ENCODE data around the gene EN2.

EN2 gene

GRCh38 chr7:155513543-155514285, 55.8 kb downstream of the EN2 start:
- CTCF ChIA-PET = interaction anchor here (1.7 kb wide), 1 partner anchor 9 kb away, joined by 3 read pairs; no protein-coding TSS in a partner anchor
- POLR2A ChIA-PET = interaction anchor here (1.1 kb wide), 1 partner anchor 57 kb away, joined by 3 read pairs; no protein-coding TSS in a partner anchor
- no peak for TF ChIP-seq ZNF384 (IDR thresholded peaks at IDR 0.05)
- no peak for TF ChIP-seq ELF4 (IDR thresholded peaks at IDR 0.05)
- TF ChIP-seq FOXA1 (IDR thresholded peaks at IDR 0.05) = no peak
- TF ChIP-seq CTBP1 (IDR thresholded peaks at IDR 0.05; ENCODE audit: borderline replicate concordance) = no peak
- TF ChIP-seq SUZ12 (IDR thresholded peaks at IDR 0.05) = no peak
- no peak for TF ChIP-seq NFRKB (IDR thresholded peaks at IDR 0.05)
- TF ChIP-seq LEF1 (IDR thresholded peaks at IDR 0.05; ENCODE audit: borderline replicate concordance) = no peak
- TF ChIP-seq HDGF (IDR thresholded peaks at IDR 0.05; ENCODE audit: borderline replicate concordance) = no peak
- no peak for TF ChIP-seq ARNT (IDR thresholded peaks at IDR 0.05)
- no peak for TF ChIP-seq PKNOX1 (IDR thresholded peaks at IDR 0.05)
- TF ChIP-seq BHLHE40 (IDR thresholded peaks at IDR 0.05; ENCODE audit: borderline replicate concordance) = no peak
- DNase-seq (ENCODE audit: extremely low spot score) = no peak

- no peak for DNase-seq (ENCODE audit: extremely low spot score)
- POLR2A ChIA-PET = no interaction called here
- no peak for TF ChIP-seq FOXA1 (IDR thresholded peaks at IDR 0.05)
- TF ChIP-seq NFRKB (IDR thresholded peaks at IDR 0.05) = no peak
- TF ChIP-seq ELF4 (IDR thresholded peaks at IDR 0.05) = no peak
- no peak for TF ChIP-seq ARNT (IDR thresholded peaks at IDR 0.05)
- CTCF ChIA-PET = interaction anchor here (1.7 kb wide), 1 partner anchor 8 kb away, joined by 3 read pairs; no protein-coding TSS in a partner anchor
Measured at GRCh38 chr7:155514296-155514695, 56.4 kb downstream of the EN2 start.
